ENCODE data around the gene SERPINA4. TPM values are rescaled to one million over a fixed set of nuclear protein-coding genes. Genes with fewer than 3 reads are reported as not detected.
A peak's percentile ranks its signal among the peaks of the same experiment; 100 is the strongest.

Gene SERPINA4
- total and polyA plus RNA-seq, 2 of the 13 experiments (the other 11 are each of a cell fraction or from before 2014, with no cell fraction given) = 39.1 to 57.8 TPM

GRCh38 chr14:94581127-94581999 lies 20.1 kb downstream of the SERPINA4 start, which contains the start of gene SERPINA5 (continued):
- peak in 1 of 2 experiments; percentile 26; a peak in 1 of 4 replicates for TF ChIP-seq KLF16 (CRISPR knock-in tag; IDR thresholded peaks at IDR 0.05)
- peak; percentile 11 to 35; a peak in 2 of 4 replicates for TF ChIP-seq NR2F1 (CRISPR knock-in tag; IDR thresholded peaks at IDR 0.05)
- peak; percentile 58 for TF ChIP-seq PHF8 (CRISPR knock-in tag; IDR thresholded peaks at IDR 0.05)
- peak; percentile 47; the same call in 1 of the 3 replicates for TF ChIP-seq MXI1 (IDR thresholded peaks at IDR 0.05; ENCODE audit: borderline replicate concordance, low read depth, low read length)
- TF ChIP-seq MIXL1 (CRISPR knock-in tag; IDR thresholded peaks at IDR 0.05) = 0 out of 2 replicates have a peak, but pooled peaks have one; percentile 26
- 0 out of 2 replicates have a peak, but pooled peaks have one; percentile 14 for TF ChIP-seq NFIC (IDR thresholded peaks at IDR 0.05; ENCODE audit: low read length)
- TF ChIP-seq ZNF441 (CRISPR knock-in tag; IDR thresholded peaks at IDR 0.05; ENCODE audit: borderline replicate concordance) = no peak
- no peak for TF ChIP-seq ZNF558 (CRISPR knock-in tag; IDR thresholded peaks at IDR 0.05; ENCODE audit: borderline replicate concordance)
- TF ChIP-seq TAF1 (CRISPR knock-in tag; IDR thresholded peaks at IDR 0.05) = peak; percentile 86
- TF ChIP-seq ZFP36 (IDR thresholded peaks at IDR 0.05; ENCODE audit: borderline replicate concordance, low read depth, low read length, partially characterized antibody) = no peak
- peak; percentile 71; the same call in 1 of the 2 replicates for TF ChIP-seq ZNF124 (CRISPR knock-in tag; IDR thresholded peaks at IDR 0.05)
- TF ChIP-seq CTCF (CRISPR knock-in tag; IDR thresholded peaks at IDR 0.05) = peak; percentile 54
- peak; percentile 17 for TF ChIP-seq ESRRA (CRISPR knock-in tag; IDR thresholded peaks at IDR 0.05; ENCODE audit: low read depth)
- TF ChIP-seq FOXK1 (CRISPR knock-in tag; IDR thresholded peaks at IDR 0.05; ENCODE audit: borderline replicate concordance, low read depth) = peak; percentile 30; the same call in 1 of the 2 replicates
- peak; percentile 38; the same call in 1 of the 2 replicates for TF ChIP-seq HBP1 (CRISPR knock-in tag; IDR thresholded peaks at IDR 0.05; ENCODE audit: low read depth)
- peak; percentile 26; the same call in 1 of the 2 replicates for TF ChIP-seq ZNF317 (CRISPR knock-in tag; IDR thresholded peaks at IDR 0.05)
- TF ChIP-seq ARID3A (IDR thresholded peaks at IDR 0.05; ENCODE audit: low read depth, low read length) = no peak
- 0 out of 2 replicates have a peak, but pooled peaks have one; percentile 8 for TF ChIP-seq PRMT3 (CRISPR knock-in tag; IDR thresholded peaks at IDR 0.05; ENCODE audit: borderline replicate concordance, low read depth)
- no peak for TF ChIP-seq NCOA5 (CRISPR knock-in tag; IDR thresholded peaks at IDR 0.05)
- peak; percentile 78; the same call in 1 of the 2 replicates for TF ChIP-seq ZNF329 (CRISPR knock-in tag; IDR thresholded peaks at IDR 0.05; ENCODE audit: low read depth)
- no peak for TF ChIP-seq FOXO4 (CRISPR knock-in tag; conservative IDR thresholded peaks at IDR 0.05)
- TF ChIP-seq ZBTB42 (CRISPR knock-in tag; IDR thresholded peaks at IDR 0.05) = peak; percentile 57; the same call in 1 of the 2 replicates

Measured in HepG2 (cell line).